WI38 (cell line): ENCODE data around the gene TAF13.
A peak's percentile ranks its signal among the peaks of the same experiment; 100 is the strongest.

Source experiments
- H3K4me3 ChIP-seq: 2 replicates; pipeline ENCODE4 v1.5.1; 2011; ENCODE audit warnings: low read depth, mild to moderate bottlenecking, control low read depth, low read length
- TF ChIP-seq, protein P1 (sequence below): IDR thresholded peaks from 2 replicates; pipeline ENCODE4 v1.5.1; 2012; ENCODE audit warnings: low read depth, mild to moderate bottlenecking, control low read depth, low read length

TAF13 gene

DNA sequence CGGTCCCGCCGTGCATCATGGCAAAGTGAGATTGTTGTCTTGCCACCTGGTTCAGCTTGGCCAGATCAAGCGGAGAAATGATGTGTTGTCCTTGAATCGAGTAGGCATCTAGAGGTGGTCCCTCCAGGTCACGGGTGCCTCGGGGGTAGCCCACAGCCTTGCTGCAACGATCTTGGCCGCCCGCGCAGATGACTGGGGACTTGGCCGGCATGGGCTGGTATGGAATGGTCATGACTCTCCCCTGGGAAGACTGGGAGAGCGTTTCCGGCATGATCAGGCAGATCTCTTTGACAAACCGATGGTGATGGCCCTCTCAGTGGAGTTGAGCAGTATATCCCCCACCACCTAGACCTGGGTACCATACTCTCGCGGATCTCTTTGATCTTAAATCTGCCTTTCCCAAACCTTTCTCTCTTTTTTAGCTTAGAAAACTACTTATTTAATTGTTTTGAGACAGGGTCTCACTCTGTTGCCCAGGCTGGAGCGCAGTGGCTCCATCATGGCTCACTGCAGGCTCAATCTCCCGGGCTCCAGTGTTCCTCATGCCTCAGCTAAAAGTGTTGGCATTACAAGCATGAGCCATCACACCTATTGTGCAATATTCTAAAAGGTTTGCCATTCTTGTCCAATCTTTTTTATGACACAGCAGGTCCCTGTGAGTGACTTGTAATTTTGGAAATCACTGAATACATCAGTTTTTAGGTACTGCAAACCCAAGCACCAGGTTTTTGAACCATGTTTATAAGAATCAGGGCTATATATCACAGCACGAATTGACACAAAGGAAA, 28.8 kb upstream of the TAF13 start:
- H3K4me3 ChIP-seq: no peak overlapping the region
- TF ChIP-seq, protein P1, sequence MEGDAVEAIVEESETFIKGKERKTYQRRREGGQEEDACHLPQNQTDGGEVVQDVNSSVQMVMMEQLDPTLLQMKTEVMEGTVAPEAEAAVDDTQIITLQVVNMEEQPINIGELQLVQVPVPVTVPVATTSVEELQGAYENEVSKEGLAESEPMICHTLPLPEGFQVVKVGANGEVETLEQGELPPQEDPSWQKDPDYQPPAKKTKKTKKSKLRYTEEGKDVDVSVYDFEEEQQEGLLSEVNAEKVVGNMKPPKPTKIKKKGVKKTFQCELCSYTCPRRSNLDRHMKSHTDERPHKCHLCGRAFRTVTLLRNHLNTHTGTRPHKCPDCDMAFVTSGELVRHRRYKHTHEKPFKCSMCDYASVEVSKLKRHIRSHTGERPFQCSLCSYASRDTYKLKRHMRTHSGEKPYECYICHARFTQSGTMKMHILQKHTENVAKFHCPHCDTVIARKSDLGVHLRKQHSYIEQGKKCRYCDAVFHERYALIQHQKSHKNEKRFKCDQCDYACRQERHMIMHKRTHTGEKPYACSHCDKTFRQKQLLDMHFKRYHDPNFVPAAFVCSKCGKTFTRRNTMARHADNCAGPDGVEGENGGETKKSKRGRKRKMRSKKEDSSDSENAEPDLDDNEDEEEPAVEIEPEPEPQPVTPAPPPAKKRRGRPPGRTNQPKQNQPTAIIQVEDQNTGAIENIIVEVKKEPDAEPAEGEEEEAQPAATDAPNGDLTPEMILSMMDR: no peak

DNA sequence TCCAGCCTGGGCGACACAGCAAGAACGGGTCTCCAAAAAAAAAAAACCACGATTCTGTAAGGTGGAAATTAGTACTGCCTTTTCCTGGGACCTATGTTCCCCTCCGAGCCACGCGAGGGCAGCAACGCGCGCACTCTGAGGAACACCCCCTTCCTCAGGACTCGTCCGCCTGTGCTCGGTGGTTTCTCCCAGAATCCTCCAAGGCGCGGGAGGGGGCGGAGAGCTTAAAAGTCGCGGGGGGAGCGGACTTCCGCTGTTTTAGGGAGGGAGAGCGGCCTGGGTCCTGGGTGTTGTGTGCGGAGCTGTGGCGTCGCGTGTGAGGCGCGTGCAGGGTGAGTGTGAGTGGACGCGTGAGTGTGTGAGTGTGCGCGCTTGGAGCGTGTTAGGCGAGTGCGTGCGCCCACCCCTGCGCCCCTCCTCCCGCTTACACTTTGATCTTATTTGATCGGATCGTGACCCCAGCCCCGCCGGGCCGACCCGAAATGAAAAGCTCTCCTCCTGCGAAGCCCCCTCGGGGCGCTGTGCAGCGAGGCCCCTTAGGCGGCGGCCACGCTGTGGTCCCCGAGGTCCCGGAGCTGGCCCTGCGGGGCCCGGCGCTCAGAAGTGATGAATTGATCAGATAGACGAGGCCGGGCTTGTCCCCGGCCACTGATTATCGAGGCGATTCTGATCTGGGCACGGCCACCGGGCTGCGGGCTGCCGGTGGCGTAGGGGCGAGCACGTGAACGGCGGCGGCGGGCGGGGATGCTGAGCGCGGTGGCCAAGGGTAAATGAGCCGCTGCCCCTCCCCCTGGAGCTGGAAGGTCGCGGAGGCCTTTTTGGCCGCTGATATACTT, 24.4 kb upstream of the TAF13 start:
- TF ChIP-seq, protein P1: peak; percentile 79
- H3K4me3 ChIP-seq: peak overlapping the region; percentile 94

DNA sequence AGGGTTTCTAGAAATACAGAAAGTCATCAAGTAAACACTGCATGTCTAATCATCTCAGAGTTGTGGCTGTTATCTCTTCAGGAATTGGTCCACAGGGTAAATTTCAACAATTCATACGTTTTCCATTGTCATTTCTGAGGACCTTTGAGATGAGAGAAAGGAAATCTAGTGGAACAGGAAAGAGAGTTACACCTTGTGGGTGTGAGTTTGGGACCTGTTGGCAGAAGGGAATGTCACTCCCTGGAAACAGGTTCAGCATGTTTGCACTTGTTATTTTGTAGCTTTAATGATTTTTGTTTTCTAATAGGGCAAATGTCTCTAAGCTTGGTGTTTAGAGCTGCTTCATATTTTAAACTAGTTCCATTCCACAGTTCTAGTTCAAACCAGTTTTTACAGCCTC, 20.3 kb upstream of the TAF13 start:
- TF ChIP-seq, protein P1: no peak
- no peak overlapping the region for H3K4me3 ChIP-seq

DNA sequence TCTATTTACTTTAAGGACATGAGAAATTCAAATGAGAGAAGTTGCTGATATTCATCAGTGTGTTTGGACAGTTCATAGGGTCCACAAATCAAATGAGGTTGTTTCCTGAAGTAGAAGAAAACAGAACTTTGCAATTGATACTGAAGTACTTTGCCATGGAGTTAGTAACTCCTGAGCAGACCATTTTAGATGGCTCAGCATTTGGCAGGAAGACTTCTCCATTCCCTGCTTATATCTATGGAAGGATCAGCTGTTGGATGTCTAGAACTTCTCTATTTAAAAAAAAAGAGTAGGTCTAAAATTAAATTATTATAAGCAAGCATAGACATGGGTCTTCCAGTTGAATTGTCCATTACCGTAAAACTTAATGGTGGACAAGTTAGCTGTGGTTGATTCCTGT, 19.8 kb upstream of the TAF13 start:
- no peak overlapping the region for H3K4me3 ChIP-seq
- TF ChIP-seq, protein P1: no peak

DNA sequence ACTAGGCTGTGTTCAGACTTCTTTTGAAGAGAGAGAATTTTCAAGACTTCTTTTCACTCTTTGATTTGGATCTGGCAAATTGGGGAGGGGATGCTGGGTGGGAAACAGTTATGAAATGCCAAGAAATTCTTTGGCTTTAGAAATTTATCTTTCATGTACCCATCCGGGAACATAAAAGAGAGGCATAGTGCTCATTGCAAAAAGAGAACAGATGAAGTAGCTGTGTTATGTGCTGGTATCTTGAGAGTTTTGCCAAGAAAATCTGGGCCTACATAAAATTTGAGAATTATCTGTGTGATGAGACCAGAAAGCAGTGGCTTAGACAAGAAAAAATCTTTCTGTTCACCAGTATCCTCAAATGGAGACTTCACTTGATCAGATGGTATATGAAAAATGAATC, 19.1 kb upstream of the TAF13 start:
- H3K4me3 ChIP-seq: no peak overlapping the region
- TF ChIP-seq, protein P1: no peak

DNA sequence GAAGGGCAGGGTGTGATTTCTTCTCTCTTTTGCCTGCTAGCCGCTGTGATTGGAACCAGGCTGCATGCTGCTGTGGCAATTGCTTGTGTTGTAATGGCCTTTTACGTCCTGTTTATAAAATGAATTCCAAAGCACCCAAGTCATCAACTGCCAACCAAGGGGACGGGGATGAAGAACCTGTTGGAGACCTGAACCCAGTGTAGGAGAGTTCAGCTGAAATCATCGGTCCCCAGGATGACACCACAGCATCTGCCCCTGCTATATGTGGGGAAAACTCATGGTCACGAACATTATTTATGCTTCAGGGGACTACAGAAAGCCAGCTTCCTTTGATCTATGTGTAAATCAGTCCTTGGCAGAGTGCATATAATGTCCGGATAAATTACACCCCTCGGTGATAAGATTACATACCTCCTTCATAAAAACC, 18.6 kb upstream of the TAF13 start:
- no peak overlapping the region for H3K4me3 ChIP-seq
- TF ChIP-seq, protein P1: no peak

DNA sequence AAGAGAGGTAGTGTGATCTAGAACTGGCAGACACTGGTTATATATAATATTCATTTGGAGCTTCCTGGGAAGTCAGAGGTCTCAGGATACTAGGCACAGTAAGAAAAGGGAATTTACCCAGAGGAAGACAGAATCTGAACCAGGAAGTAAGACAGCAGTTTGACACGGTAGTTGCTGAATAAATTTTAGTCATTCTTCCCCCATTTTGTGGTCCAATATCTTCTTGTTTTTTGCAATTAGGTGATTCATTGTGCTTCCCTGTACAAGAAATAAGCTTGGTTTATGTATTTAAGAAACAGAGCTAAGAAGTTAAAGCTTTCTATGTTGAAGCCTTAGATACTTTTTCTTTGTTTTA, 16.0 kb upstream of the TAF13 start:
- H3K4me3 ChIP-seq: peak overlapping the region; percentile 72
- TF ChIP-seq, protein P1: no peak
